ENCODE data around the gene EXOC6B.

GRCh38 chr2:72271276-72271614 lies 554.6 kb downstream of the EXOC6B start:
- TF ChIP-seq CTCF (IDR thresholded peaks at IDR 0.05; ENCODE audit: borderline replicate concordance, extremely low read depth, low read length, poor library complexity, severe bottlenecking) (no peak), EZH2 (IDR thresholded peaks at IDR 0.05; ENCODE audit: borderline replicate concordance, low read depth, low read length, severe bottlenecking) (no peak)
